Umbilical cord (tissue), 2 donors: Measurements from ENCODE around the gene RBM15B. TPM values are rescaled to one million over a fixed set of nuclear protein-coding genes. Genes with fewer than 3 reads are reported as not detected.
"Not testable (repeated sequence)": the region's sequence is repeated elsewhere in the genome, so short reads cannot be mapped to it uniquely, and the experiment has no call there.

ENCODE experiments used
- DNase-seq: peaks from one replicate; pipeline ENCODE4 v3.0.0-alpha.2; 2015; ENCODE audit warnings: low spot score
- total RNA-seq: library from RNA; depleted of rRNA; stranded (reverse); fragments of >200 nt; gene quantifications from one replicate; pipeline ENCODE4 v1.2.3, GENCODE V29; 2014; ENCODE audit warnings: low replicate concordance; ENCODE audit not compliant: insufficient read depth

The RBM15B gene
- 14.7 TPM for total RNA-seq

- DNase-seq, result peak; percentile 97
These were observed at the start of gene RBM15B for GRCh38 chr3:51391075-51391565. RBM15B (plus strand) TSS chr3:51391285; CDS start chr3:51391400, 115 bp downstream.

GRCh38 chr3:51343918-51344687 lies 47.0 kb upstream of the RBM15B start:
- DNase-seq, result no peak

GRCh38 chr3:51350751-51351150 lies 40.3 kb upstream of the RBM15B start:
- no peak for DNase-seq

GRCh38 chr3:51353131-51353530 lies 38.0 kb upstream of the RBM15B start:
- DNase-seq, result no peak

- no peak for DNase-seq
These were observed 37.4 kb upstream of the RBM15B start for GRCh38 chr3:51353691-51354090.

- no peak for DNase-seq
These were observed 36.9 kb upstream of the RBM15B start for GRCh38 chr3:51354172-51354571.

- DNase-seq, result no peak
These were observed 36.1 kb upstream of the RBM15B start for GRCh38 chr3:51354731-51355615.

- DNase-seq, result no peak
These were observed 35.0 kb upstream of the RBM15B start for GRCh38 chr3:51355891-51356578.

GRCh38 chr3:51357856-51358255 lies 33.2 kb upstream of the RBM15B start:
- no peak for DNase-seq

- DNase-seq, result no peak
These were observed 32.1 kb upstream of the RBM15B start for GRCh38 chr3:51358981-51359380.

- DNase-seq, result no peak
These were observed 30.3 kb upstream of the RBM15B start for GRCh38 chr3:51360806-51361205.

GRCh38 chr3:51361746-51362145 lies 29.3 kb upstream of the RBM15B start:
- DNase-seq, result no peak

- no peak for DNase-seq
These were observed 28.6 kb upstream of the RBM15B start for GRCh38 chr3:51362476-51362875.

- not testable (repeated sequence) for DNase-seq
These were observed 22.8 kb upstream of the RBM15B start for GRCh38 chr3:51368276-51368675.

- peak; percentile 72 for DNase-seq
These were observed 19.0 kb upstream of the RBM15B start for GRCh38 chr3:51371943-51372557.

- DNase-seq, result no peak
These were observed 17.2 kb upstream of the RBM15B start for GRCh38 chr3:51373658-51374421.

- DNase-seq, result no peak
These were observed 16.6 kb upstream of the RBM15B start for GRCh38 chr3:51374456-51374855.

- DNase-seq, result no peak
These were observed 15.9 kb upstream of the RBM15B start for GRCh38 chr3:51375136-51375535.

GRCh38 chr3:51375571-51375970 lies 15.5 kb upstream of the RBM15B start:
- no peak for DNase-seq

GRCh38 chr3:51378065-51378464 lies 13.0 kb upstream of the RBM15B start:
- DNase-seq, result no peak

- no peak for DNase-seq
These were observed 12.4 kb upstream of the RBM15B start for GRCh38 chr3:51378726-51379125.
